Ovary (tissue), 9 donors: ENCODE measurements around the gene SHTN1. TPM values are rescaled to one million over a fixed set of nuclear protein-coding genes. Genes with fewer than 3 reads are reported as not detected.

Experiments
- DNase-seq, 5 donors: peaks; one replicate each; pipeline ENCODE4 v3.0.0-alpha.2; 2019 to 2020
- H3K27ac ChIP-seq, 2 donors: fragments of 200-600 bp; one replicate each; pipeline versions ENCODE4 v1.5.1 to v1.8.0; 2019 to 2022
- H3K27me3 ChIP-seq: fragments of 200-600 bp; one replicate; pipeline ENCODE4 v1.8.0; 2022
- H3K36me3 ChIP-seq: fragments of 200-600 bp; sonication (generic); one replicate; pipeline ENCODE4 v1.5.1; 2019
- H3K4me1 ChIP-seq: one replicate; pipeline ENCODE4 v1.8.1; 2013; ENCODE audit warnings: mild to moderate bottlenecking, moderate library complexity; ENCODE audit not compliant: insufficient read depth
- H3K4me3 ChIP-seq: fragments of 200-600 bp; sonication (generic); one replicate; pipeline ENCODE4 v1.5.1; 2017
- H3K9me3 ChIP-seq, 2 donors: fragments of 200-600 bp in 1 of 2; sonication (generic) in 1 of 2; one replicate each; pipeline versions ENCODE4 v1.5.1 to v1.8.1; 2013 to 2019; ENCODE audit warnings: mild to moderate bottlenecking in 1 of 2, moderate library complexity in 1 of 2
- CTCF ChIP-seq, 3 donors: fragments of 450-650 bp in 2 of 3; fragments of 200-600 bp in 1 of 3; IDR thresholded peaks; one replicate each; pipeline versions ENCODE4 v1.5.1 to v1.8.0; 2016 to 2022; ENCODE audit warnings: antibody characterized with exemption in 3 of 3, mild to moderate bottlenecking in 1 of 3
- EP300 ChIP-seq: sonication (generic); formaldehyde crosslinking; IDR thresholded peaks from one replicate; pipeline ENCODE4 v1.6.1; 2017; ENCODE audit warnings: antibody characterized with exemption
- POLR2A ChIP-seq: fragments of 450-650 bp; IDR thresholded peaks from one replicate; pipeline ENCODE4 v1.6.1; 2017; ENCODE audit warnings: antibody characterized with exemption, mild to moderate bottlenecking, moderate library complexity
- WGBS, 3 donors: extraction: QIAGEN DNeasy Blood & Tissue Kit in 1 of 3; methylation state at CpG; one replicate each; pipeline versions ENCODE4 v1.1.5 to v1.1.7; 2013 to 2017; 5-methylcytosine and 5-hydroxymethylcytosine counted together
- intact Hi-C, 4 donors: fragments of 100-400 bp; cut with DNase I; formaldehyde crosslinking; loops; one replicate each; pipeline versions ENCODE4 v1.11.0 to v1.15.1; 2022 to 2023
- polyA plus RNA-seq, 2 donors: library from polyadenylated mRNA; stranded (reverse); fragments of 200-250 nt in 1 of 2; fragments of 350-450 nt in 1 of 2; fragmentation: Illumina TruSeq in 1 of 2; extraction: RNeasy Lipid Tissue Mini Kit (QIAGEN cat#74804) in 1 of 2; gene quantifications; one replicate each; pipeline ENCODE4 v1.2.3, GENCODE V29; 2013 to 2014
- total RNA-seq, 7 donors: library from RNA; depleted of rRNA in 2 of 7; stranded (reverse); fragments of >200 nt in 2 of 7; fragmentation: NEBNext Ultra II Directional in 3 of 7; extraction: Animal tissue kit (Norgen Biotek cat#: 25700) in 3 of 7; gene quantifications; one replicate each; pipeline versions ENCODE4 v1.1.0 to v1.2.4, GENCODE V29; 2016 to 2023
- donor health status: DM: no; HTN: no; CAD: no; lungs with moderate emphysema.
- donor health status: DM: no; HTN: no; CAD: no.
- donor health status: Bipolar disorder and iron deficiency.
- donor health status: DM: yes; HTN: yes; CAD: no.
- donor health status: DM: no; HTN: no; CAD: no.
- donor health status: DM: yes; HTN: yes; CAD: no.

The SHTN1 gene
- total and polyA plus RNA-seq, 9 donors, result 4.7 to 22.1 (median 16.3) TPM

GRCh38 chr10:116917481-116917880 is 87.5 kb downstream of the SHTN1 start:
- intact Hi-C loops, result no loop called here
- no peak for TF ChIP-seq CTCF (IDR thresholded peaks at IDR 0.05)
- TF ChIP-seq POLR2A, result no peak
- TF ChIP-seq EP300, result no peak
- Histone ChIP-seq H3K4me3 (no peak overlapping the region), H3K4me1 (no peaks in the 10 kb centered on the region), H3K27me3 (no peaks in the 10 kb centered on the region), H3K27ac (no peak overlapping the region), H3K9me3 (no peaks in the 10 kb centered on the region), H3K36me3 (no peaks in the 10 kb centered on the region)
- DNase-seq, result no peak
- WGBS, 3 donors, result 87 to 95% (median 89%) methylated on average over 3 of the region's 3 CpGs

- DNase-seq, result no peak
- TF ChIP-seq POLR2A, result no peak
- TF ChIP-seq EP300, result no peak
- no peak for TF ChIP-seq CTCF (IDR thresholded peaks at IDR 0.05)
- intact Hi-C loops, result no loop called here
- no peak overlapping the region for H3K27ac ChIP-seq
- H3K36me3 ChIP-seq, result no peaks in the 10 kb centered on the region
- no peak overlapping the region for H3K4me3 ChIP-seq
- H3K9me3 ChIP-seq, result no peaks in the 10 kb centered on the region
- 61 to 70% (median 65%) methylated on average over 2 of the region's 2 CpGs for WGBS, 3 donors
- no peaks in the 10 kb centered on the region for H3K27me3 ChIP-seq
- H3K4me1 ChIP-seq, result no peaks in the 10 kb centered on the region
Measured at GRCh38 chr10:116915340-116915739, 89.6 kb downstream of the SHTN1 start.

GRCh38 chr10:116913695-116914094 is 91.3 kb downstream of the SHTN1 start:
- intact Hi-C loops, result no loop called here
- H3K27ac ChIP-seq, result no peak overlapping the region
- WGBS, 3 donors, result 67 to 79% (median 75%) methylated on average over 1 of the region's 1 CpG
- H3K4me1 ChIP-seq, result no peaks in the 10 kb centered on the region
- no peak for DNase-seq
- no peaks in the 10 kb centered on the region for H3K27me3 ChIP-seq
- no peaks in the 10 kb centered on the region for H3K9me3 ChIP-seq
- TF ChIP-seq POLR2A (no peak), EP300 (no peak), CTCF (IDR thresholded peaks at IDR 0.05) (no peak)
- no peak overlapping the region for H3K4me3 ChIP-seq
- H3K36me3 ChIP-seq, result no peaks in the 10 kb centered on the region

- Histone ChIP-seq H3K36me3 (no peaks in the 10 kb centered on the region), H3K27me3 (no peaks in the 10 kb centered on the region), H3K4me1 (no peaks in the 10 kb centered on the region), H3K27ac (no peak overlapping the region), H3K9me3 (no peaks in the 10 kb centered on the region), H3K4me3 (no peak overlapping the region)
- TF ChIP-seq CTCF (IDR thresholded peaks at IDR 0.05) (no peak), EP300 (no peak), POLR2A (no peak)
- DNase-seq, result no peak
- 48 to 65% (median 53%) methylated on average over 1 of the region's 1 CpG for WGBS, 3 donors
- intact Hi-C loops, result no loop called here
Measured at GRCh38 chr10:116912162-116912561, 92.8 kb downstream of the SHTN1 start.

- TF ChIP-seq POLR2A (no peak), CTCF (IDR thresholded peaks at IDR 0.05) (no peak), EP300 (no peak)
- Histone ChIP-seq H3K27me3 (no peaks in the 10 kb centered on the region), H3K27ac (no peak overlapping the region), H3K4me3 (no peak overlapping the region), H3K36me3 (no peaks in the 10 kb centered on the region), H3K4me1 (no peaks in the 10 kb centered on the region), H3K9me3 (no peaks in the 10 kb centered on the region)
- 87 to 91% (median 91%) methylated on average over 3 of the region's 3 CpGs for WGBS, 3 donors
- no peak for DNase-seq
- intact Hi-C loops, result no loop called here
Measured at GRCh38 chr10:116910910-116911309, 94.1 kb downstream of the SHTN1 start.
